Measurements from ENCODE around the gene EDN2.

EDN2 gene

DNA sequence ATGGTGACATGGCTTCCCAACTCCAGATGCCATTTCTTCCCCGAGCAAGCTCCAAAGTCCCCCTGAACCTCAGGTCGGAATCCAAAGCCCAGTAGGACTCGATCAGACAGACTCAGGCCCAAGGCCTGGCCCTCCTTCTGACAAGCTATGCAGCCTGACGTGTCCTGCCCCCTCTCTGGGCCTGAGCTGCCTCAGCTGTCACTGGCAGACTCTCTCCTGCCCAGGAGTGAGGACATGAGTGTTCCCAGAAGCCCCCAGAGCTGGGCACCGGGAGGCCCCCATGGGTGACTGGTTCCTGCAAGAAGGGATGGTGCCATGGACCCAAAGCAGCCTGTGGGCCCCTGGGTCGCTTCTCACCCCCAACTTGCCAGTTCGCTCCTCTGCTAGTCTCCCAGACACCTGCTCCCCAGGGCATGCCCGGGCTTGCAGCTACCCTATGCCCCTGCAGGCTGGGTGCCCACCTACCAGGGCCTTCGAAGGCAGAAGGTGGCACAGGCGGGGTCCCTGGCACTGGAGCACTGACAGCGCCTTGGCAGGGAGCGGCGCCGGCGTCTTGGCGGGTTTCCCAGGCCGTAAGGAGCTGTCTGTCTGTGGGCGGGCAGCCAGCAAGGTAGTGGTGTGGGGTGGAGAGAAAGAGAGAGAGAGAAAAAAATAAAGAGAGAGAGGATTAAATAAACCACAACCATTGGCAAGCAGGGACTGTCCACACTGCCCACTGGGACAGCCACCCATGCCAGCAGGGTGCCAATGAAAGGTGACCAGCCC is 2.3 kb downstream of the EDN2 start:
- DNase-seq: no peak

DNA sequence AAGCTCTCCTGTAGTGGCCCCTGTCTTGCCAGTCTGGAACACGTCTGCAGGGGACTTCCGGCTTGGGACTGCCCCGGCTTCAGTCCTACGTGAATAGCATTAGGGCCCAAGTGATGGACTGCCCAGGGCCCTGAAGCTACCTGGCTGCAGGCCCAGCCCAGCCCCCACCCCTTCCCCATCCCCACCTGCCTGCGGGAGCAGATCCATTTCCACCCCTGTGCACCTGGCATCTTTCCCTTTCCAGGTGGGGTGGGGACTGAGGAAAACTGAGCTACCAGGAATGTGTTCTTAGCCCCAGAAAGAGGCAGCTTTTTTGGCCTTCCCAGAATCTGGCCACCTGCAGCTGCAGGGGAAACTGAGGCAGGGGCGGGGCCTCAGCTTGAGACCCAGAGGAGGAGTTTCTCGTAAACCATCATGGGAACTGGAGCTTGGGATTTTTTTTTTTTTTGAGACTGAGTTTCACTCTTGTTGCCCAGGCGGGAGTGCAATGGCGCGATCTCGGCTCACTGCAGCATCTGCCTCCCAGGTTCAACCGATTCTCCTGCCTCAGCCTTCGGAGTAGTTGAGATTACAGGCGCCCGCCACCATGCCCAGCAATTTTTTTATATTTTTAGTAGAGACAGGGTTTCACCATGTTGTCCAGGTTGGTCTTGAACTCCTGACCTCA is 3.2 kb downstream of the EDN2 start:
- no peak for DNase-seq

DNA sequence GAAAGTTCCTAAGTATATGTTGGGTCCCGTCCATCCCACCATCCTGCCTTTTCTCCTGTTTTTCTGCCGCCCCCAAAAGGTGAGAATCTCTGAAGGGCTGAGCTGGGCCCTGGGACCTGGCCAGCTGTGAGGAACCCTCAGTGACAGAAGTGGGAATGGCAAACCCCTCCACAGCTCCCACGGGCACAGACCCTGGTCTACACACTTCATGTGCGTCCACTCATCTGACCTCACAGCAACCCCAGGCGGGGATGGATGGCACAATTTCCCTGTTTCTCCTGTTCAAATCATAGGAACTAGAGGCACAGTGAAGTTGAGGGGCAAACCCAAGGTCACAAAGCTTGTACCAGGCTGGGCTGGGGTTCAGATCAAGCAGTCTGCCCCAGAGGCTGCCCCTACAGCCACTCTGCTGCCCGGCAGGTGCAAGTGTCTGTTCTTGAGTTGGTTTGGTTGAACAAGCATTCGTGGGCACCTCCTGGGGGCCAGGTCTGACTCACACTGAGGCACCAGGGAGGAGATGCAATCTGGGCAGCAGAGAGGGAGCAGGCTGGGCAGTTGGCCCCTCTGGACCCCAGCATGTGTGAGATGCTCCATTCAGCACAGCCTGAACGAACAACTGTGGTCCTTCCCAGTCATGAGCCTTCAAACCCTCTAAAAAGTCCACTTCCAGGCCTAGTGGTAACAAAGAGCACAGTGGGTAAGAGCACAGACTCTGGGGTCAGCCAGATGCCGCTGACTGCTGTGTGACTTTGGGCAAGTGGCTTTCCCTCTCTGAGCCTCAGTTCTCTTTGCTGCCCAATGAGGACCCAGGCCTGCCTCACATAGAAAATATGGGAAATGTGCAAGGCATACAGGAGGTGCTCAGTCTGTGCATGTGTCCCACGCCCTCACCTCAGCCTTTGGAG is 4.0 kb downstream of the EDN2 start:
- DNase-seq: no peak

DNA sequence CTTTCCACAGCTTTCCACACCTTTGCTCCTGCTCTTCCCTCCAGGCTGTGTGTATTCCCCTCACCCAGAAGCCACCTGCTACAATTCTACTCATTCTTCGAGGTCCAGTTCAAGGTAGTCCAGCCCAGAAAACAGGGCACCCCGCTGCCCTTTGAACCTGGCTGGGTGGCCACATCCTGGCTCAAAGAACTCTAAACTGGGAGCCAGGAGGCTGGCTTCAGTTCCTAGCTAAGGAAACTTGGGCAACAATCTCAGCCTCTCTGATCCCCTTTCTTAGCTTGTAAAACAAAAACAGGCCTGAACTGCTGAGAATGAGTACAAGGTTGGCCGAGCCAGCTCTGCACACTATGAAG is 4.7 kb downstream of the EDN2 start:
- no peak for DNase-seq

DNA sequence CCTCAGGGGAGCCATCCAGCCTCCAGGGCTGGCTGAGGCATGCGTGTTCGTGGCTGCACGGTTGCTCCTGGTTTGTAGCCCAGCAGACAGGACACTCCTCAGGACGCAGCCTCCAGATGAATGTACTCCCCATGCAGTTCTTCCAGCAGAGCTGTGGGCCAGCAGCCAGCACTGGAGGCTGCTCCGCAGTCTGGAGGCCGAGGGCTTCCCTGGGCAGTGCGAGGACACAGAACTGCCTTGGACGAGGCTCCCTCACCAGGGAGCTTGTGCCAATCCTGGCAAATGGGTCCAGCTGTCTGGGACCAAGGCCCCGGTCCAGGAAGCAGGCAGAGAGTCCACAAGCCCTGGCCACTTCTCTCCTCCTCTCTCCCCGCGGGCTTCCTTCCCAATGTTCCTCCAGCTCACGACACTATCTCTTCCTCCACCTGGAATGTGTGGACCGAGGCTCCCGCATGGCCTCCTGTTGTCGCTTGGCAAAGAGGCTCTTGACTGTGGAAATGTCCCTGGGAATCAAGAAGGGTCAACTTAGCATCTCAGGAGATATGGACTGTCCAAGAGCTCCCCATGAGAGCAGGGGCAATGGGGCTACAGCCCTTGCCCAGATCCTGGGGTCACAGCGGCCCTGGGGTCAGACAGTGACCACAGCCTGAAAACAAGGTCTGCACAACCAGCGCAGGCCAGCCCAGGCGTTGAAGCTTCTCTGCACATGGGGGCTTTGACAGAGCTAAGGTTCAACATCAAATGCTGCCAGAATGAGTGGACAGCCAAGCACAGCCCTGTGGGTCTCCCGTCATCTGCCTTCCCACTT is 5.3 kb downstream of the EDN2 start:
- no peak for DNase-seq

DNA sequence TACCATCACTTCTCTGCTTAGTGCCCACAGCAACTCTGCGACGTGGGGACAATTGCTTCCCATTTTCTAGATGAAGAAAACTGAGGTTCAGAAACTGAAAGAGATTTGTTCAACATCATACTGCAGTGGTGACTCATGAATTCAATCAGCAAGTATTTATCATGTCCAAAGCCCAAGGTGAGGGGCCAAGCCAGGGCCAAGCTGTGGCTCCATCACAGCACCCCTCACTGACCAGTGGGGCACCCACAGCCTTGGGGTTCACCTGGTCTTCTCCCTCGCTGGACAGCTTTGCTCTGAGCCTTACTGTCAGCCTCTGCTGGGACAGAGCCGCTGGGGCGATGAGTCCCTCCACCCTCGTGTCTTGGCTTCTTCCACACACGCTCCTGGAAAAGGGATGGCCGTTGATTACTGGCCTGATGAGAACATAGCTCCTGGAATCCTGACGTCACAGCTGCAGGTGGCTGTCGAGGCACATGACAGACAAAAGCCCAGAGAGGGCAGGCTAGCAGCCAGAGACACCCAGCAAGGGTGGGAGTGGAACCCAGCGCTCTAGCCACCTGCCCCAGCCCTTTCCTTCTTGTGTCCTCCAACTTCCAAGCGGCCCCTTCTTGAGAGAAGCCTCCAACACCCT is 6.2 kb downstream of the EDN2 start:
- DNase-seq: no peak

DNA sequence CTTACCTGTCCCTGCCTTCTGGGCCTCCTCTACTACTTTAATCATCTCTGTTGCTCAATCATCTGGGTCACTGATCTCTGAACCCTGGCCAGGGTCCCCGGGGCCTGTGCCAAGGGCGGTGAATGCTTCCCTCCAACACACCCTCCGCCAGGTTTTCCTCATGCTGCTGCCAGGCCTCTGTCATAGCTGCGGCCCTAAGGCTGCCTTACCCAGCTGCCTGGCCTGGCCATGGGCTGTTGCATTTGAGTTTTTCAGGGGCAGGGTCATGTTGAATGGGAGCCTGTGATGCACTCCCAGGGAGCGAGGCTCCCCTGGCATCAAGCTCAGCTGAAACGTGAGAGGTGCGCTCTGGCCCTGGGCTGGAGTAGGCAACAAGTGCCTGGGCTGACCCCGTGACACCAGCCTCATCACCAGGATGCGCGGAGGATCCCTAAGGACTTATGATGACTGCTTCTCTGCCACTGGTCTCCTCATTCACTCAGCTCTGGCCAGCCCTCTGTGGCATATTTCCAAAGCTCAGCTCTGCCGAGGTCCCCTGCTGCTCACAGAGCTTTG is 7.6 kb downstream of the EDN2 start:
- no peak for DNase-seq

DNA sequence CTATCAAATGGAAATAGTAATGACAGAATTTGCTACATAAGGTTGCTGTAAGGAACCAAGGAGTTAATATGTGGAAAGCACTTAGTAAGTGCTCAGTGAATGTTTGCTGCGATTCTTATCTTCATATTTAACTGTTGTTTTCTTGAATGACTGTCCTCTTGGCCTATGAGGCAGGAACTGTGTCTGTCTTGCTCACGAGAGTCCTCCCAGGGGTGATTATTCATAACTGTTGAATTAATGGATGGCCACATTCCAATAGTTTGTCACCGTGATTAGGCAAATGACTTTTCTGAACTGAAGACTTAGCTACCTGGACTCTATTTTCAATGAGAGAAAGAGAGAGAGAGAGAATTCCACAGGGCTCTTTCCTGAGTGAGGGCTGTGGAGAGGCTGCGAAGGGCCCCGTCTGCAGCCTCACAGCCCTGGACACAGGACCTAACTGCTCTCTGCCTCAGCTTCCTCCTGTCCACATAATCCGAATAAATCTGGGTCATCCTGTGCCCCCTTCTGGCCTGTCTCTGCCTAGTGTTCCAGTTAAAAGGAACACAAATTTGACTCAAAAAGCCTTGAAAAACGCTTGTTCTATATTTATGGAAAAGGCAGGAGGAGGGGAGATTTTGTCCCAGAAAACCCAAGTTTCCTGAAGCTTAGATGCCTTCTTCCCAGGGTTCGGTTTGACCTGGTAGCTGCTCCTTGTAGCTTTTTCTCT is 8.5 kb downstream of the EDN2 start:
- DNase-seq: no peak

DNA sequence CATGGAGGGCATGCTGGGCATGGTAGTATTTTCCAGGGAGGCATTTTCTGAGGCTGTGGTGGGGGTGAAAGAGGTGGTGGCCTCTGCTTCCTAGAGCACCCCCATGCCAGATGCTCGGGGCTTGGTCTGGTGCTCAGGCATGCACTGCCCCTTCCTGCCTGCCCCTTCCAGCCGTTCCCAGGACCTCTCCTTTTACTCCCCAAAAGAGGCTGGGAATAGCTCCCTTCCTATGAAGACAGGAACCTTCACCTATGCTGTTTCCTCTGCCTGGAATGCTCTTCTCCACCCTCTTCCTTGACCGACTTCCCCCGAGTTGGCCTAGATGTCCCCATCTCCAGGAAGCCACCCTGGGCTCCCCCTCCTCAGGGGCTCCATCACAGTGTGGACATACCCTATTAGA is 9.1 kb downstream of the EDN2 start:
- no peak for DNase-seq

DNA sequence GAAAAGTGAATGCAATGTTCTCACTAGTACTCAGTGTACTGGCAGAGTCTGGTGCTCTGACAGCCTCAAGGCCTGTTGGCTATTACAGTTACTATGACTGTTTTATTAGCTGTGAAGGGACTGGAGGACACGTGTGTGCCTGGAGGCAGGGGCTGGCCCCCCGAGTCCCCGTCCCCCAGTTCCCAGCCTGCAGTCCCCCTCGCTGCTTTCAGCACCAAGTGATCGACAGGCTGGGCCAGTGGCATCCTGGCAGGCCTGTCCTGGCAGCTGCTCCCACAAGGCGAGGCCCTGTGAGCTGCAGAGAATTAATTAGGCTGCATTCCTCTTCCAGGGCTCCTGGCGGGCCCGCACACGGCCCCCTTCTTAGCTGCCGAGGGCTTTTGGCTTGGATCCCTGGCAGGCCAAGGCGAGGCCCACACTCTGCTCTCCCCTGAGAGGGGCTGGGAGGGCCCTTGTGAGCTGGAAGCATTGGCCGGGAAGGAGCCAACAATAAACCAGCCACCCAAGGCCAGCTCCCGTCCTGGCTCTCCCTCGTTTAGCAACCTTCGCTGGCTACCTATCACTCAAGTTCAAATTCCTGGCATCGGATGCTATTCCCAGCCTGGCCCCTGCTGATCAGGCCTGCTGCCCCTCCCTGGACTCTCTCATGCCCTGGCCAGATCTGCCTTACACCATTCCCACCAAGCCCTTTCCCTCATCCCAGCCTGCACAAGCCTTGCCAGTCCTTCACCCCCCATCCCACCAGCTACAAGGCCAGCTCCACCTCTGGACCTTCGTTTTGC is 9.8 kb downstream of the EDN2 start:
- DNase-seq: no peak

DNA sequence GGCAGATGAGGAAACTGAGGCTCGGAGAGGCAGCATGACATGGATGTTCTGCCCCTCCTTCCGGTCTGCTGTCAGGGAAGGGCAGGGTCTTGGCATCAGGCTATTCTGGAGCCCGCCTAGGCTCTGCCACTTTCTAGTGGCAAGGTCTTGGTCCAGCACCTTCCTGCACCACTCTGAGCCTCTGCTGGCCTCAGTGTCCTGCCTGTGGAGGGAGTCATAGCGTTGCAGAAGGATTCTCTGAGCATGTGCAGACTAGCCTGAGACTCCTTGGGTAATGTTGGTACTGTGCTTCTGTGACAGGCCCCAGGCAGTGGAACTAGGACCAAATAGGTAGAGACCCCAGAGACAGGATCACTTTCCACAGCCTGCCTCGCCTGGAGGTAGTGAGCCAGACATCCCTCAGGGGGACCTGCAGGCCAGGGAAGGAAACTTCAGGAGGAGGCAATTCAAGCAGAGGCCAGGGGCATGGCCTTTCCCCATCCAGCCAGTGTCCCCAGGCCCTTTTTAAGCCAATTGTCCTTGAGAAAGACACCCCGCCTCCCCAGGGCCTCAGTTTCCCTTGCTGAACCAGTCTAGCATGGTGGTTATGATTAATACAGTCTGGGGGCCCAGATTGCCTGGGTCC is 10.6 kb downstream of the EDN2 start:
- no peak for DNase-seq

DNA sequence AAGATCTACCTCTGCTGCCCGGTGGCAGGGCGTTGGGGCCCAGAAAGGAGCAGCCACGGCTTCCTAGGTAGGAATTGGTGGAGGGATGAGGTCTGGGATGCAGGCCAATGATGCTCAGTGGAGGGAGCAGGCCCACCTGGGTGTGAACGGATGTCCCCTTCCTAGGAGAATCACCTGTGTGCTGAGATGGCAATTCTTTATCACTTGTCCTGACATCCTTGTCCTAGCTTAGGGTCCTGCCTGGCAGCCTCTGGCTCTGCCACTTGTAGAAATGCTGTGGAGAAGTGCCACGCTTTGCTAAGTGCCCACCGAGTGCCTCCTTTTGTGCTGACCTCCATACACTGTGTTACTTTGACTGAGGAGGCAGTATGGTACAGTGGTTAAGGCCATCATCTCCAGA is 12.8 kb downstream of the EDN2 start:
- no peak for DNase-seq

DNA sequence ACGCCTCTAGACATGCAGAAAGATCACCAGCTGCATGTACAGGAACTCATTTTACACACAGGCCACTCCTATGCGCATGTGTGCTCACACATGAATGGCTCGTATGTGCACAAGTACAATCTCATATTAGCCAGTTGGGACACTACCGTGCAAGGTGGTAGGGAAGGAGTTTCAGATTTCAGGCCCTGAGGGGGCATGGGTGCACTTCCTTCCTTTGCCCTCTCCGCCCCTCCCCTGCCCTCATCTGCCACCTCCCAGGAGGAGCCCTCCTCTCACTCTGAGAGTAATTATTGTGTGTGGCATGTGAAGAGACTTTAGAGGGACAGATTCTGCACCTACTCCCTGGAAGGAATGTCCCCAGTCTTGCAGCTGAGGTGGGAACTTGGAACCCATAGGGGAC is 14.8 kb downstream of the EDN2 start:
- DNase-seq: no peak

DNA sequence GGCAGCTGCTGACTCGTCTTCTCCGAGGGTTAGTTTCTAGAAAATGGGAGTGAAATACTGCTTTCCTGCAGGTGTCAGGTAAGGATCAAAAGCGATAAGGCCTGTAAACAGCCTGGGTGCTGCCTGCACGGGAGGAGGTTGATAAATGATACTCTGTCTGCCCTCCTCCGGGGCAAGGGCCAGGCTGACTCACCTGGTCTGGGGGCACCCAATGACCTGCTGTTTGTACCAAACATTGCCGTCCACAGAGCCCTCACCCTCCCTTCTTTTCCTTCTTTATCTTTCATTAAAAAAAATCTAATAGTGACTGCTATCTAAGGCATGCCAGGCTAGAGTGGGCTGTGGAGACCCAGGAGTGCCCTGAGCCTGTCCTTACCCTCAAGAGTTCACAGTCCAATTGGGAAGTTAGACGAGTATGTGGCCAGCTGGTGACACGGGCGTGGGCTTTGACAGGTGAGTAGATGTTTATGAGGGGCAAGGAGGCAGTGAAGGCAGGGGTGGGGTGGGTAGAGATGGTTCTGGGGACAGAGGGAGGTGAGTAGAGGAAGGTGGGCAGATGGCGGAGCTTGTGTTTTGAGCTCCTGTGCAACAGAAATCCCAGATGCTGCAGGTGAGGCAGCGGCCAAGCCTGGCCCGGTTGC is 16.2 kb downstream of the EDN2 start:
- no peak for DNase-seq

DNA sequence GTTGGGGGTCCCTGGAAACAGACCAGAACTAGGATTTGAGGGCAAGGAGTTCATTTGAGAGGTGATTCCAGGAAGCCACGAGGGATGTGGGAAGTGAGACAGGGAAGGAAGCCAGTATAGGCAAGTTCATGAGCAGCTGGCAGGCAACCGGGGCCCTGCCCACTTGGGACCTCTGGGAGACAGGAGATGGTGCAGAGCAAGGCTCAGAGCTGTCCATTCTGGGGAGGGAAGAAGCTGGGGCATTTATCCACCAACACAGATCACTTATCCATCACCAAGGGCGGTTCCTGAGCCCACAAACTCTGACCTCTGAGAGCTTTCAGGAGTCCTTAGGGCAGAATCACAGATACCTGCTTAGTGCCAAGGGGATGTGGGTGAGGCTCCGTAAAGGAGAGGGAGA is 16.8 kb downstream of the EDN2 start:
- no peak for DNase-seq

DNA sequence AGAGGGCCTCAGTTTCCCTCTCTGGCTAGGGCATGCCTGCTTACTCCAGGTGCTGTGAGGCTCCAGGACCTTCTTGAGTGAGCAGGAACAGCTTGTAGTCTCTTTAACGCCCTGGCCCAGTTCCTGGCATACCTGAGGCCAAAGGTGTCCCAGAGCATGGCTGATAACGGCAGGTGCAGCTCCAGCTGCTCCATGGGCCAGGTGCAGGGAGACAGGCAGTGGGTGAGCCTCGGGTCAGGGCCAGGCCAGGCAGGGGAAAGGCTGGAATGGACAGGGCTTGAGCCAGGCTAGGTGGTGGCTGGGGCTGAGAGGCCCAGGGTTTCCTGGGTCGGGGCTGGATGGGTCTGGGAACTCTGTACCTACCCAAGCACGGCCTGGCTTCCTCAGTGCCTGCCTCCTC is 18.3 kb downstream of the EDN2 start:
- no peak for DNase-seq

DNA sequence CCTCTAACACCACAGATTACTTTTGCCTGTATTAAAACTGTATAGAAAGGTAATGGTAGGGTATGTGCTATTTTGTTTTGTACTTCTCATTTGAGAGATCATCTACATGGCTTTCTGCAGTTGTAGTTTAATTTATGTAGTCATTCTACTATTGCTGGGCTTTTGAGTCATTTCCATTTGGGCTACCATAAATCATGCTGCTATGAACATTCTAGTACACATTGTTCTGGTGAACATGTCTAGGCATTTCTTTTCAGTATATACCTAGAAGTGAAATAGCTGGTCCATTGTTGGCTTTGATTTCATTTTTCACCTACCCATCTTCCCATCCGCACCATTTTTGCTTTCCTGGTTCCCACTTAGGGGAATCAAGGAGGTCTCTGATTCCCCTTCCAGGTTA is 18.7 kb downstream of the EDN2 start:
- DNase-seq: no peak

DNA sequence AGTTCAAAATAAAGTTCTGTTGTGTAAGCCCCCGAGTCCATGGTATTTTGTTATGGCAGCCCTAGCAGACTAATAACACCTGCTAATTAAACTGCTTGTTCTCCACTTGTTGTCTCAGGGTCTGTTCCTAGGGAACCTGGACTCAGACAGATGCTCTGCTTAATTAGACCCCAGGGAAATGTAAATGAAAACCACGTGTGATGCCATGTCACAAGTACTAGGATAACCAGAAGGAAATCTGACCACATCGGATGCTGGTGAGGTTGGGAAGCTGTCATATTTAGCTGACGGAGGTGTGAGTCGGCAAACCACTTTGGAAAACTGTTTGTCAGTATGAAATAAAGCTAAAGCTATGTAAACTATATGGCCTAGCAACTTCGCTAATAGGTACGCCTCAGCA is 19.6 kb downstream of the EDN2 start:
- no peak for DNase-seq

DNA sequence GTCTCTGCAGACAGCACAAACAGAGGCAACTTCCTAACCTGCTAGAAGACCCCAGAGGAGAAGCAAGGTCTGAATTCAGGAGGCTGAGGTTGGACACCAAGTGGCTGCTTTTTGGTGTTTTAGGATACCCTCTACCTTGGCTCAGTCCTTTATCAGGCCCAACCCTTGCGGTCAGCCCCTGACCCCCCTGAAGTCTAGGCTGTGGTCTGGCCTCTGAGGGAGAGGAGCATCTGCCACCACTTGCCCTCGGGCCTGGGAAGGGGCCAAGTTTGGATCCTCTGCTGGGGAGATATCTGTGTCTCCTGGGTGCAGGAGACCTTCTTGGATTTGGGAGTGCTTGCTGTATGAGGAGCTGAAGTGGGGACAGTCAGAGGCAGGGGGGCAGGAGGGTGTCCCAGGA is 21.0 kb downstream of the EDN2 start:
- no peak for DNase-seq

DNA sequence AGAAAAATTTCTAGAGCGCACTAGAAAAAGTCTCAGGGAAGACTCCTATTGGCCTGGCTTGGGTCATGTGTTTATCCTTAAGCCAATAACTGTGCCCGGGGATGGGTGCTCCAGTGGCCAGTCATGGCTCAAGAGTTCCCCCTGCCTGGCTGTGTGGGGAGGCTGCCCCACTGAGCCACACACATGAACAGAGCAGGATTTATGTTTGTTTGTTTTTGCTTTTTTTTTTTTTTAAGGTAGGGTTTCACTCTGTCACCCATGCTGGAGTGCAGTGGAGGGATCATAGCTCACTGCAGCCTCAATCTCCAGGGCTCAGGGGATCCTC is 21.8 kb downstream of the EDN2 start:
- DNase-seq: no peak
